Esophagus muscularis mucosa (tissue), 4 donors: Measurements from ENCODE around the gene EPHB1. TPM values are rescaled to one million over a fixed set of nuclear protein-coding genes. Genes with fewer than 3 reads are reported as not detected.

ENCODE experiments used
- DNase-seq: peaks from one replicate; pipeline ENCODE4 v3.0.0-alpha.2; 2017; ENCODE audit errors: extremely low spot score
- H3K27ac ChIP-seq, 4 donors: fragments of 200-600 bp; sonication (generic); replicated peaks in 1 of 4; 1 replicate in 3 of 4; 2 replicates in 1 of 4; pipeline ENCODE4 v1.5.1; 2016 to 2019; ENCODE audit warnings: mild to moderate bottlenecking in 1 of 4
- H3K27me3 ChIP-seq, 4 donors: fragments of 200-600 bp; sonication (generic); one replicate each; pipeline versions ENCODE4 v1.5.1 to v1.6.0; 2016 to 2019
- H3K36me3 ChIP-seq, 4 donors: fragments of 200-600 bp; sonication (generic); one replicate each; pipeline ENCODE4 v1.5.1; 2016 to 2019
- H3K4me1 ChIP-seq, 4 donors: fragments of 200-600 bp; sonication (generic); one replicate each; pipeline ENCODE4 v1.5.1; 2016 to 2019
- H3K4me3 ChIP-seq, 4 donors: fragments of 200-600 bp; sonication (generic); 1 replicate in 2 of 4; 2 replicates in 2 of 4; pipeline ENCODE4 v1.5.1; 2016 to 2019; ENCODE audit warnings: mild to moderate bottlenecking in 4 of 4, moderate library complexity in 1 of 4
- H3K9me3 ChIP-seq, 4 donors: fragments of 200-600 bp; sonication (generic); 1 replicate in 3 of 4; 2 replicates in 1 of 4; pipeline ENCODE4 v1.5.1; 2016 to 2019
- CTCF ChIP-seq, 3 experiments: fragments of 200-600 bp in 2 of 3; fragments of 450-650 bp in 1 of 3; sonication (generic) in 2 of 3; IDR thresholded peaks; one replicate each; pipeline ENCODE4 v1.5.1; 2017 to 2019; ENCODE audit warnings: antibody characterized with exemption in 3 of 3, mild to moderate bottlenecking in 2 of 3, moderate library complexity in 1 of 3
- EP300 ChIP-seq: sonication (generic); formaldehyde crosslinking; IDR thresholded peaks from one replicate; pipeline ENCODE4 v1.6.1; 2017; ENCODE audit warnings: antibody characterized with exemption
- POLR2A ChIP-seq: fragments of 450-650 bp; IDR thresholded peaks from one replicate; pipeline ENCODE4 v1.6.1; 2017; ENCODE audit warnings: antibody characterized with exemption, moderate library complexity, mild to moderate bottlenecking, low read depth
- POLR2AphosphoS5 ChIP-seq, 2 donors: sonication (generic); formaldehyde crosslinking; IDR thresholded peaks; one replicate each; pipeline ENCODE4 v1.6.1; 2017; ENCODE audit warnings: antibody characterized with exemption in 2 of 2
- WGBS: methylation state at CpG from one replicate; pipeline ENCODE4 v1.1.5; 2018; 5-methylcytosine and 5-hydroxymethylcytosine counted together
- intact Hi-C: fragments of 100-400 bp; cut with DNase I; formaldehyde crosslinking; loops from one replicate; pipeline ENCODE4 v1.15.1; 2023
- total RNA-seq, 4 donors: library from RNA; depleted of rRNA; stranded (reverse); fragments of >200 nt; gene quantifications; one replicate each; pipeline versions ENCODE4 v1.1.0 to v1.2.1, GENCODE V29; 2016

Gene EPHB1
- total RNA-seq, 4 donors from 2014 or later, result under 0.01 to 6.1 (median 2.8) TPM

DNA sequence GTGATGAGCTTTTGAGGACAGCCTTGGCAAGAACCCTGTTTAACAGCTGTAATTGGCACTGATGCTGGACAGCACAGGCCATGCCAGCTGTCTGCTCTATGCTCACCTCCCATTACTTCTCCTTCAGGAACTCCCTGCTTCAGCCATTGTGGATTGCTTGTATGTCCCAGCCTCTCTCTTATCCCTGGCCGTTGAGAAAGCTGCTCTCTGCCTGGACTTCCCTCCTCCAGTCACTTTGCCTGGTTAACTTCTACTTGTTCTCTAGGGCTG, 444.5 kb downstream of the EPHB1 start:
- Histone ChIP-seq H3K4me3 (no peak overlapping the region), H3K27ac (no peak overlapping the region), H3K27me3 (no peaks in the 10 kb centered on the region), H3K9me3 (no peaks in the 10 kb centered on the region), H3K4me1 (no peaks in the 10 kb centered on the region), H3K36me3 (no peaks in the 10 kb centered on the region)
- TF ChIP-seq EP300 (no peak), POLR2A (no peak), POLR2AphosphoS5 (IDR thresholded peaks at IDR 0.05) (no peak), CTCF (IDR thresholded peaks at IDR 0.05) (no peak)
- WGBS, result 55% methylated on average over 1 of the region's 1 CpG
- intact Hi-C loops, result no loop called here
- DNase-seq, result no peak

GRCh38 chr3:135240426-135240825, 445.4 kb downstream of the EPHB1 start:
- no peaks in the 10 kb centered on the region for H3K27me3 ChIP-seq
- H3K4me1 ChIP-seq, result no peaks in the 10 kb centered on the region
- H3K4me3 ChIP-seq, result no peak overlapping the region
- TF ChIP-seq POLR2A, result no peak
- no peak for TF ChIP-seq CTCF (IDR thresholded peaks at IDR 0.05)
- TF ChIP-seq POLR2AphosphoS5 (IDR thresholded peaks at IDR 0.05), result no peak
- TF ChIP-seq EP300, result no peak
- H3K9me3 ChIP-seq, result no peaks in the 10 kb centered on the region
- intact Hi-C loops, result no loop called here
- no peaks in the 10 kb centered on the region for H3K36me3 ChIP-seq
- no peak overlapping the region for H3K27ac ChIP-seq
- DNase-seq, result no peak

DNA sequence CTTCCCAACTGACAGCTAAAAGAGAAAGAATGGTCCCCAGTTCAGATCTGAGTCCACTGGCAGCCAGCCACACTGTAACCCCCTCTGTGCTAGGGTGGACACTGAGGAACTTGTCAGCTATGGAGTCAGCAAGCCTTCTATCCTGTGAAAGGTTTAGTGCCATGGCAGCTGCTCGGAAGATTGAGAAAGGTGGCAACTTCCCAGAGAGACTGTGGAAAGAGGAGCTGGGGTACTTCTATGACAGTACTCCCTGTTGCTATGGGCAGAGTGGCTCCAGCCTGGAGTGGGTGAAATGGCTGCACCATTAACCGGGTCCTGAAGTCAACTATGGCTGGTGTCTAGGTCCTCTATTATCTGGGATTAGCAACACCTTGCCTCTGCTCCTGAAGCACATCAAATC, 447.2 kb downstream of the EPHB1 start:
- no peak for TF ChIP-seq POLR2A
- TF ChIP-seq EP300, result no peak
- no peak for TF ChIP-seq CTCF (IDR thresholded peaks at IDR 0.05)
- no peak for TF ChIP-seq POLR2AphosphoS5 (IDR thresholded peaks at IDR 0.05)
- Histone ChIP-seq H3K4me3 (no peak overlapping the region), H3K4me1 (no peaks in the 10 kb centered on the region), H3K27me3 (no peaks in the 10 kb centered on the region), H3K9me3 (no peaks in the 10 kb centered on the region), H3K27ac (no peak overlapping the region), H3K36me3 (no peaks in the 10 kb centered on the region)
- DNase-seq, result no peak
- intact Hi-C loops, result no loop called here
- WGBS, result 94% methylated on average over 2 of the region's 2 CpGs

- no peaks in the 10 kb centered on the region for H3K9me3 ChIP-seq
- 71% methylated on average over 3 of the region's 3 CpGs for WGBS
- DNase-seq, result no peak
- no peaks in the 10 kb centered on the region for H3K4me1 ChIP-seq
- H3K4me3 ChIP-seq, result no peak overlapping the region
- H3K27me3 ChIP-seq, result no peaks in the 10 kb centered on the region
- no peaks in the 10 kb centered on the region for H3K36me3 ChIP-seq
- intact Hi-C loops, result no loop called here
- H3K27ac ChIP-seq, result no peak overlapping the region
- TF ChIP-seq POLR2AphosphoS5 (IDR thresholded peaks at IDR 0.05), result no peak
- no peak for TF ChIP-seq POLR2A
- TF ChIP-seq EP300, result no peak
- no peak for TF ChIP-seq CTCF (IDR thresholded peaks at IDR 0.05)
These were observed 448.6 kb downstream of the EPHB1 start for GRCh38 chr3:135243616-135244015.

- DNase-seq, result no peak
- H3K9me3 ChIP-seq, result no peaks in the 10 kb centered on the region
- no peaks in the 10 kb centered on the region for H3K4me1 ChIP-seq
- no peaks in the 10 kb centered on the region for H3K36me3 ChIP-seq
- no peak for TF ChIP-seq POLR2AphosphoS5 (IDR thresholded peaks at IDR 0.05)
- TF ChIP-seq POLR2A, result no peak
- TF ChIP-seq EP300, result no peak
- TF ChIP-seq CTCF (IDR thresholded peaks at IDR 0.05), result no peak
- intact Hi-C loops, result no loop called here
- H3K4me3 ChIP-seq, result no peak overlapping the region
- no peaks in the 10 kb centered on the region for H3K27me3 ChIP-seq
- no peak overlapping the region for H3K27ac ChIP-seq
- WGBS, result 78% methylated on average over 1 of the region's 1 CpG
These were observed 451.0 kb downstream of the EPHB1 start for GRCh38 chr3:135246027-135246426.
